ENCODE results near the gene LRBA. TPM values are rescaled to one million over a fixed set of nuclear protein-coding genes. Genes with fewer than 3 reads are reported as not detected.

Gene LRBA
- total and polyA plus RNA-seq, 2 donors (not counting 3 experiments of a cell fraction or from before 2014, with no cell fraction given), result 18.0 to 35.1 TPM

DNA sequence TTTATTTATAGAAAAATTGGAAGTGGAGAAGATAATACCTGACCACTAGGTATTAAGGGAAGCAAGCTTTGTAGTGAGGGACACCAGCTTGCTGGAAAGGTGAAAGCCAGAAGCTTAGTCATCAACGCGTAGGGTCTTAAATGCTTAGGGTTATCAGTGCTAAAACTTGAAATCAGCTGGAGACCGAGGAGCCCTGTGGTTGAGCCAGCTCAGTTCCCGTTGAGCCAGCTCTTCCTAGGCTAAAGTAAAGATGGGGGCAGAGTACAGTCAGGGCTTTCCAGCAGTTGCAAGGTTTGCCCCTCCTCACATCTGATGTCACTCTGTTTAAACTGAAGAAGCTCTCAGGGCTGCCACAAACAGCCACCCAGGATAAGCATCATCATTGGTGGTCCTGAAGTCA is 696.1 kb downstream of the LRBA start:
- no TSS peak for BruUV-seq (replicated peaks)
- dilution Hi-C loops (cut with MboI; ENCODE audit: extremely low pct_ligation_motif_present, low sequenced_read_pairs), result no loop called here
- Histone ChIP-seq H4K20me1 (replicated peaks; ENCODE audit: control insufficient read depth, extremely low read depth, insufficient read depth, low read length) (no peaks in the 10 kb centered on the region), H3K9me1 (replicated peaks; ENCODE audit: control insufficient read depth, extremely low read depth, insufficient read depth, low read length) (no peaks in the 10 kb centered on the region), H3K9ac (replicated peaks; ENCODE audit: extremely low read depth, insufficient read depth, low read length) (no peak overlapping the region), H3K36me3 (ENCODE audit: control insufficient read depth in 2 of 2, extremely low read depth in 1 of 2, insufficient read depth in 2 of 2, low read length in 2 of 2) (no peaks in the 10 kb centered on the region), H3K79me2 (ENCODE audit: control insufficient read depth, insufficient read depth, low read length) (no peaks in the 10 kb centered on the region), H3K4me3 (replicated peaks in 1 of 3; ENCODE audit: insufficient read depth in 1 of 3, low read depth in 1 of 3, low read length in 3 of 3) (no peak overlapping the region), H3K27ac (ENCODE audit: insufficient read depth, low read depth, low read length) (no peak overlapping the region), H3K9me3 (replicated peaks; ENCODE audit: control insufficient read depth, insufficient read depth, low read length) (no peaks in the 10 kb centered on the region), H2AFZ (ENCODE audit: low read depth, low read length) (no peak overlapping the region), H3K4me1 (ENCODE audit: control insufficient read depth, extremely low read depth, insufficient read depth, low read length) (peaks cover 9% of the 10 kb centered on the region), H3K4me2 (ENCODE audit: insufficient read depth, low read length) (no peak overlapping the region), H3K27me3 (ENCODE audit: control insufficient read depth in 2 of 2, insufficient read depth in 2 of 2, low read length in 2 of 2) (no peaks in the 10 kb centered on the region)
- FAIRE-seq (no peak), DNase-seq (ENCODE audit: low read depth, low spot score) (no peak)
- intact Hi-C loops (cut with micrococcal nuclease), result no loop called here
- POLR2A ChIA-PET, result interaction anchor here (0.6 kb wide), 1 partner anchor 255 kb away, joined by 6 read pairs; no protein-coding TSS in a partner anchor
- no peak for TF ChIP-seq POLR2A (IDR thresholded peaks at IDR 0.05; ENCODE audit: low read depth, low read length)
- no peak for TF ChIP-seq MYC (IDR thresholded peaks at IDR 0.05; ENCODE audit: low read depth, low read length)
- TF ChIP-seq, protein P1, sequence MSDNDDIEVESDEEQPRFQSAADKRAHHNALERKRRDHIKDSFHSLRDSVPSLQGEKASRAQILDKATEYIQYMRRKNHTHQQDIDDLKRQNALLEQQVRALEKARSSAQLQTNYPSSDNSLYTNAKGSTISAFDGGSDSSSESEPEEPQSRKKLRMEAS (IDR thresholded peaks at IDR 0.05; ENCODE audit: insufficient read depth, insufficient read length), result no peak
- TF ChIP-seq EZH2 (IDR thresholded peaks at IDR 0.05; ENCODE audit: borderline replicate concordance, low read depth, low read length, severe bottlenecking), result no peak
- TF ChIP-seq FOS (IDR thresholded peaks at IDR 0.05; ENCODE audit: borderline replicate concordance, insufficient read depth, low read length), result no peak
- TF ChIP-seq JUN (IDR thresholded peaks at IDR 0.05; ENCODE audit: borderline replicate concordance, insufficient read depth, insufficient read length, low read depth), result no peak
- no peak for TF ChIP-seq POLR2AphosphoS5 (IDR thresholded peaks at IDR 0.05; ENCODE audit: insufficient read depth, low read depth, low read length)
- TF ChIP-seq, protein P2, sequence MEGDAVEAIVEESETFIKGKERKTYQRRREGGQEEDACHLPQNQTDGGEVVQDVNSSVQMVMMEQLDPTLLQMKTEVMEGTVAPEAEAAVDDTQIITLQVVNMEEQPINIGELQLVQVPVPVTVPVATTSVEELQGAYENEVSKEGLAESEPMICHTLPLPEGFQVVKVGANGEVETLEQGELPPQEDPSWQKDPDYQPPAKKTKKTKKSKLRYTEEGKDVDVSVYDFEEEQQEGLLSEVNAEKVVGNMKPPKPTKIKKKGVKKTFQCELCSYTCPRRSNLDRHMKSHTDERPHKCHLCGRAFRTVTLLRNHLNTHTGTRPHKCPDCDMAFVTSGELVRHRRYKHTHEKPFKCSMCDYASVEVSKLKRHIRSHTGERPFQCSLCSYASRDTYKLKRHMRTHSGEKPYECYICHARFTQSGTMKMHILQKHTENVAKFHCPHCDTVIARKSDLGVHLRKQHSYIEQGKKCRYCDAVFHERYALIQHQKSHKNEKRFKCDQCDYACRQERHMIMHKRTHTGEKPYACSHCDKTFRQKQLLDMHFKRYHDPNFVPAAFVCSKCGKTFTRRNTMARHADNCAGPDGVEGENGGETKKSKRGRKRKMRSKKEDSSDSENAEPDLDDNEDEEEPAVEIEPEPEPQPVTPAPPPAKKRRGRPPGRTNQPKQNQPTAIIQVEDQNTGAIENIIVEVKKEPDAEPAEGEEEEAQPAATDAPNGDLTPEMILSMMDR (IDR thresholded peaks at IDR 0.05; ENCODE audit: extremely low read depth in 1 of 2, insufficient read depth in 1 of 2, low read depth in 1 of 2, low read length in 2 of 2), result no peak
- TF ChIP-seq GATA2 (IDR thresholded peaks at IDR 0.05; ENCODE audit: insufficient read depth, insufficient read length, low read depth, low read length), result no peak
- CTCF ChIA-PET, result interaction anchor here (1.1 to 1.4 kb wide), 3 partner anchors 11 to 21 kb away, joined by 3 to 4 read pairs (median 3); no protein-coding TSS in a partner anchor
